SHP77 (cell line): Measurements from ENCODE around the gene PDIA4.
A peak's percentile ranks its signal among the peaks of the same experiment; 100 is the strongest.

Experiments
- DNase-seq, 2 experiments: peaks; one replicate each; lab custom pipeline; 2025; lab: John Stamatoyannopoulos, UW

The PDIA4 gene

DNA sequence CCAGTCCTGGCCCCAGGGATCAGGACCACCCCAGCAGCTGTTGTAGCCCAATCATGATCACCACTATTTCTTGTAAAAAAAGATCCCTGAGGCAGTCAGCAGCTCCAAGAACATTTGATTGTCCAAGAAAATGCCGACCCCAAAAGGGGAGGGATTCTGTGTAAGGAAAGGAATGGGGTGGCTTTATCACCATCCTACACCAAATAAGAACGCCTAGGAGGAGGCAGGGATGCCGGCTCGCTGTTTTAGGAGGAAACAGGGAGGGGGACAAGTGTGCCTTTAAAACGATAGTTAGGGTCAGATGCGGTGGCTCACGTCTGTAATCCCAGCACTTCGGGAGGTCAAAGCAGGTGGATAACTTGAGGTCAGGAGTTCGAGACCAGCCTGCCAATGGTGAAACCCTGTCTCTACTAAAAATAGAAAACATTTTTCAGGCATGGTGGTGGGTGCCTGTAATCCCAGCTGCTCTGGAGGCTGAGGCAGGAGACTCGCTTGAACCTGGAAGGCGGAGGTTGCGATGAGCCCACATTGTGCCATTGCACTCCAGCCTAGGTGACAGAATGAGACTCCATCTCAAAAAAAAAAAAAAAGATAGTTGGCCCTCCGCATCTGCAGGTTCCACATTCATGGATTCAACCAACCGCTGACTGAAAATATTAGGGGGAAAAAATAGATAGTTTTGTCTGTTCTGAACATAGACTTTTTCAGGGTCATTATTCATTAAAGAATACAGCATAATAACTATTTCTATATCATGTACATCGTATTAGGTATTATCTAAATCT is 63.6 kb downstream of the PDIA4 start:
- DNase-seq: peak in 1 of 2 experiments; percentile 49

DNA sequence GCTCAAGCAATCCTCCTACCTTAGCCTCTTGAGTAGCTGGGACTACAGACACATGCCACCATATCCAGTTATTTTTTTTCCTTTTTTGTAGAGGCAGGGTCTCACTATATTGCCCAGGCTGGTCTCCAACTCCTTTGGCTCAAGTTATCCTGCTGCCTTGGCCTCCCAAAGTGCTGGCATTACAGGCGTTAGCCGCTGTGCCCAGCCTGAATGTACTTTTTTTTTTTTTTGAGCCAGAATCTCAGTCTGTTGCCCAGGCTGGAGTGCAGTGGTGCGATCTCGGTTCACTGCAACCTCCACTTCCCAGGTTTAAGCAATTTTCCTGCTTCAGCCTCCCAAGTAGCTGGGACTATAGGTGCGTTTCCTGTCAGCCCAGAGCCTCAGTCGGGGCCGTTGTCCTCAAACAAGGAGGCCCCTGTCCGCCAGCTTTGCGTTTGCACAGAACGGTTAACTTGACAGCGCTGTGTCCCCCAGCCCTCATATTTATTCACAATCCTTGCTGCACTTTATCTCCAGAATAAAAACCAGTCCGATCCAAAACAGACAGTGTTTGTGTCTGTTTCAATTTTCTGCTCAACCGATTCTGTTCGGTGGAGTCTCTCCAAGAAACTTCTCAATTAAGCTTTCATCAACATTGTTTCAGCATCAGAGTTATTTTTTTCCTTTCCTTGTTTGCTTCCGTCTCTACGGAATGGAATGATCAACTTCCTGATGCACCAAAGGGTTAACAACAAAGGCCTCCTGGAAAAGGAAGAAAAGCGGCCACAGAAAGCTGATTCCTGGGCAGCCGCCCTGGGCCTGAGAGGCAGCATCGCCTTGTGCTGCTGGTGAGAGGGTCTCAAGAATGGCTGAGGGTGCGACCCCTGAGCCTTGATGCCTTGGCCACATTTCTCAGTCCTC is 64.5 kb downstream of the PDIA4 start:
- peak; percentile 39 for DNase-seq

DNA sequence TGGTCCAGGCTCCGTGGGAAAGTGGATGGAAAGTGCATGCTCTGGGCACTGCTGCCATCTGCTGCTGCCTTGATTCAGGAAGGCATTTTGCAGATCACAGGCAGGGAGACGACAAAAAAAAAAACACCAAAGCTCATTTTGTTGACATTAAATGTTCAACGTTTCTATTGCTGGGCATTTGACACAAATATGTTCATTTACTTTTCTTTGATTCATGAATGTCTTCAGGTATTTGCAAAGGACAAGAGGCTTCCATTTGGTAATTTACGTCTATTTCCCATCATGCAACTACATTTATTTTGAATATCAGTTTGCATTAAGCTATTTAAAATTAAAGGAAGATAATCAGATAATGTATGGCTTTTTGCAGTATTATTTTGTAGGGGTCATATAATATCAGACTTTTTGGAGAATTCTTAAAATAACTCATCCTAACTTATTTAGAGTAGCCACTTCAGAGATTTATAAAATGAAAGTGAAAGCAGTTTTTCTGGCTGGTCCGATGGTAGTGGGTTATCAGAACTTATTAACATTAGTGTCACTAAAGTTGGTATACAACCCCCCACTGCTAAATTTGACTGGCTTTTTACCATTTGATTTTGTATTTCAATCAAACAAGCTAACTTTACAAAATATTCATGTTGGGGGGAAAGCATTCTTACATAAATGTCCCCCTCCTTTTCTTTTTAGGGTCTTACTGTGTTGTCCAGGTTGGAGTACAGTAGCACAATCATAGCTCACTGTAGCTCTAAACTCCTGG is 65.3 kb downstream of the PDIA4 start:
- peak; percentile 35 to 67 for DNase-seq

DNA sequence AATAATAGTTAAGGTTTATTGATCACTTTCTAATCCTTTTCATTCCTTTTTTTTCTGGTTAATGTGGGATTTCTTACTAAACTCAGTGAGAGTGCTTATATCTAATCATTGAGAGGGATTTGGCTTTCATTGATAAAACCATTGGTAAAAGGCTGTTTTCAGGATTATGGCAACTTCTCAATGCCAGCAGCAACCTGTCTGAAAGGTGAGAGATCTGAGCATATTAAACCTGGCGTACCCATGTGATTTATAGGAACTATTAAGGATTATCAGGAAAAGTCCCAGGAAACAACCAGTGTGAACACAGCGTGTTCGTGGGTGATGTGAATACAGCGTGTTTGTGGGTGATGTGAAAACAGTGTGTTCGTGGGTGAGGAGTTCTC is 65.9 kb downstream of the PDIA4 start:
- no peak for DNase-seq

DNA sequence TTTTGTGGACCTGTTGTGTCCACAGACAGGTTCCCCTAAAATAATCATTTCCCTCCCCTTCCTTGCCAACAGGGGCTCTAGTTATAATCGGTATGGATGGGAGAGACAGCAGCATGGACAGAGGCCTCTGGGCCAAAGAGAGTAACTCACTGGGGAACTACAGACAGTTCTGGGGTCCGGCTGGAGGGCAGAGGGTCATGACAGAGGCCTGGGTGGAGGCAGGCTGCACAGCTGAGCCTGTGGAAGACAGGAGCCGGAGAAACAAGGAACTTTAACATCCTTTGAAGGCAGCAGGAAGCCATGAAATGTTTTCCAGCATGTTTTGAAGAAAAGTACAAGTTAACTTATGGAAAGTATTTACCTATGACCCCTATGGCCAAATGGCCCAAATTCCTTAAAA is 68.6 kb downstream of the PDIA4 start:
- no peak for DNase-seq

DNA sequence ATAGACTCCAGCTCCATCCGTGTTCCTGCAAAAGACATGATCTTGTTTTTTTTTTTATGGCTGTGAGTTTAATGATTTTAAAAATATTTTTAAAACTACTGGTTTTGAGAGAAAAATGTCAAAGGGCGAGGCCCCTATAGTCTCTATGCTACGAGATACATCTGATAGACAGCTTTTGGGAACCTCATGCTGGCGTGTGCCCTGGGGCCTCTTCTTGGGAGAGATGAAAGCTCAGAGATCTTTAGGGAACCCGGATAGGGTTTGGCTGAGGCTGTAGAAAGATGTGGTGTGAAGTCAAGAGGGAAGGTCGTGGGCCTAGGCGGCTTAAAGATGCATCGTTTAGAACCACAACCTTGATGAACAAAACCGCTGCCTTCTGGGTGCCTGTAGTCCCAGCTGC is 70.2 kb downstream of the PDIA4 start:
- no peak for DNase-seq

DNA sequence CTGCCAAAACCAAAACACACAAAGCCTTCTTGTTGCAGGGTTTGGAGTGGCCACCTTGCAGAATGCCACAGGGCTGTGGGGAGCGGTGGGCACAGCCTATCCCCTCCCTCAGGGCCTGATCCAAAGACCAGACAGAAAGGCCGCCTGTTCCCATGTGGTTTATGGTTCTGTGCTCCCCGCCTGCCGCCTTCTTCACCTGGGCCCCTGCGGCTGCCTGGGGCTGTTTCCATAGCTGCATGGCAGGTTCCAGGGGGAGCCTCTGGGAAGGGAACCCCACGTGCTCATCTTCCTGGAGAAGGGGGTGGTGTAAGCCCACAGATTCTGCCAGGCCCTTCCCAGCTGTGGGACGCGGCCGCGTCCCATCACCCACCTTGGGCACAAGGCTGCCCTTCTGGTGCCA is 73.5 kb downstream of the PDIA4 start:
- no peak for DNase-seq

DNA sequence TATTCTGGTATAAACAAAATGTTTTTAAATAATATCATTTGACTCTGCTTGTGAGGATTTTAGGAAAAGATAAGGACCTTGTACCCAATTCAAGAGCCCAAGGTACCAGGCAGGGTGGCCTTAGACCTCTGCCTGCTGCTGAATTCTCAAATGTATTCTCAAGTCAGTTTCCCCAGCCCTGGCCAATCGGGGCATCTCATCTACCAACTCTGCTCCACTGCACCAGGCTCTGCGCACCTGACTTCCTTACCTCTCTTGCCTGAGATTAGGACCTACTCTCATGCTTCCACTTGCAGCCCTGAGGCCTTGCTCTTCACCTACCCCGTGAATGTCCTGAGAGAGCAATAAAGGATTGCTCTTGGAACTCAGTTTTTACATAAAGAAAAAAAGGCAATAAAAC is 74.6 kb downstream of the PDIA4 start:
- DNase-seq: no peak
